HFFc6 (cell line): ENCODE data around the gene BACH1. TPM values are rescaled to one million over a fixed set of nuclear protein-coding genes. Genes with fewer than 3 reads are reported as not detected.

ENCODE experiments used
- DNase-seq: peaks from one replicate; pipeline ENCODE4 v3.0.0-alpha.2; 2018
- H3K27ac Mint-ChIP-seq: 2 replicates; pipeline ENCODE4 v1.8.0; 2020; ENCODE audit warnings: mild to moderate bottlenecking, mixed read lengths
- H3K27me3 Mint-ChIP-seq: 2 replicates; pipeline ENCODE4 v1.8.0; 2021; ENCODE audit warnings: mild to moderate bottlenecking, moderate library complexity, mixed read lengths; ENCODE audit not compliant: insufficient read depth
- H3K36me3 Mint-ChIP-seq: 2 replicates; pipeline ENCODE4 v1.8.0; 2021; ENCODE audit warnings: low read depth, mixed read lengths
- H3K4me1 Mint-ChIP-seq: 2 replicates; pipeline ENCODE4 v1.8.0; 2020; ENCODE audit warnings: low read depth, mixed read lengths
- H3K4me3 Mint-ChIP-seq: 2 replicates; pipeline ENCODE4 v1.8.0; 2020; ENCODE audit warnings: mild to moderate bottlenecking, moderate library complexity, mixed read lengths
- H3K9me3 Mint-ChIP-seq: 2 replicates; pipeline ENCODE4 v1.8.0; 2020; ENCODE audit warnings: mild to moderate bottlenecking, mixed read lengths
- CTCF ChIP-seq: fragments of 200-600 bp; sonication (generic); IDR thresholded peaks from 2 replicates; pipeline ENCODE4 v1.5.0; 2021; ENCODE audit warnings: antibody characterized with exemption, mild to moderate bottlenecking
- total RNA-seq, 6 experiments: library from RNA; stranded (reverse); fragmentation: NEBNext Ultra II Directional; extraction: Animal tissue kit (Norgen Biotek cat#: 25700); gene quantifications; 2 replicates in 1 of 6; 3 replicates in 5 of 6; pipeline ENCODE4 v1.2.3, GENCODE V29; 2021

BACH1 gene
- total RNA-seq, 6 experiments from 2014 or later: 47.3 to 53.5 (median 53.1) TPM

- Mint-ChIP-seq H3K4me1 (peaks cover 43% of the 10 kb centered on the region), H3K27ac (no peak overlapping the region), H3K4me3 (no peak overlapping the region), H3K9me3 (no peaks in the 10 kb centered on the region), H3K36me3 (peaks cover 12% of the 10 kb centered on the region), H3K27me3 (peaks cover 2% of the 10 kb centered on the region; the same call in 1 of the 2 replicates)
- DNase-seq: no peak
- TF ChIP-seq CTCF: peak; percentile 73
Observed at GRCh38 chr21:29376556-29376955, 77.8 kb downstream of the BACH1 start.

- H3K4me3 Mint-ChIP-seq: no peak overlapping the region
- H3K27ac Mint-ChIP-seq: no peak overlapping the region
- H3K4me1 Mint-ChIP-seq: peaks cover 43% of the 10 kb centered on the region
- peaks cover 2% of the 10 kb centered on the region; the same call in 1 of the 2 replicates for H3K27me3 Mint-ChIP-seq
- H3K9me3 Mint-ChIP-seq: no peaks in the 10 kb centered on the region
- peaks cover 12% of the 10 kb centered on the region for H3K36me3 Mint-ChIP-seq
- no peak for TF ChIP-seq CTCF
- DNase-seq: no peak
Observed at GRCh38 chr21:29377266-29377665, 78.5 kb downstream of the BACH1 start.

DNA sequence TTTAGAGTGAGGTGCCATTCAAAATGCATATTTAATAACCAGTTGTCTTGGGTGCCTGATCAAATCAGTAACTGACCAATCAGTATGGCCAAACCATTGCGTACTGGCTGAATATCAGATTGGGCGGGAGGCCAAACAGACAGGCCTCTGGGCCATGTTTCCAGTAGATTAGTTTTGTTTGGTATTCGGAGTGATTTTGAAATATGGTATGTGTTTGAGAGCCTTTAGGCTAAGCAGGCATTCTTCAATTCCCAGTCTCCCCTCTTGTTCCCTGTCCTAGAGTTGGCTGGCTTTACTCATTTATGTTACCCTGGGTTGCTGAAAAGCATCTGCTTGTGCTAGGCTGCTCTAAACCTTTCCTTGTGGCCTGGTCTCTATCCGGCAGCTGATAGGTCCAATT is 80.1 kb downstream of the BACH1 start:
- peak; percentile 41 for DNase-seq
- Mint-ChIP-seq H3K27me3 (peaks cover 2% of the 10 kb centered on the region; the same call in 1 of the 2 replicates), H3K4me3 (no peak overlapping the region), H3K27ac (peak overlapping the region; percentile 76), H3K9me3 (no peaks in the 10 kb centered on the region), H3K36me3 (peaks cover 5% of the 10 kb centered on the region), H3K4me1 (peaks cover 45% of the 10 kb centered on the region)
- no peak for TF ChIP-seq CTCF

- peaks cover 2% of the 10 kb centered on the region; the same call in 1 of the 2 replicates for H3K27me3 Mint-ChIP-seq
- peak overlapping the region; percentile 76; the same call in 1 of the 2 replicates for H3K27ac Mint-ChIP-seq
- no peaks in the 10 kb centered on the region for H3K9me3 Mint-ChIP-seq
- H3K36me3 Mint-ChIP-seq: peaks cover 3% of the 10 kb centered on the region; the same call in 1 of the 2 replicates
- H3K4me3 Mint-ChIP-seq: no peak overlapping the region
- TF ChIP-seq CTCF: no peak
- peaks cover 45% of the 10 kb centered on the region for H3K4me1 Mint-ChIP-seq
- DNase-seq: no peak
Observed at GRCh38 chr21:29379517-29380054, 80.9 kb downstream of the BACH1 start.

- H3K27ac Mint-ChIP-seq: peak overlapping the region; percentile 66
- peaks cover 3% of the 10 kb centered on the region; the same call in 1 of the 2 replicates for H3K36me3 Mint-ChIP-seq
- no peak for TF ChIP-seq CTCF
- H3K4me1 Mint-ChIP-seq: peaks cover 33% of the 10 kb centered on the region
- DNase-seq: peak; percentile 62
- H3K4me3 Mint-ChIP-seq: peak overlapping the region; percentile 40
- H3K9me3 Mint-ChIP-seq: no peaks in the 10 kb centered on the region
- no peaks in the 10 kb centered on the region for H3K27me3 Mint-ChIP-seq
Observed at GRCh38 chr21:29382030-29382654, 83.4 kb downstream of the BACH1 start.
